GM20000 (cell line): ENCODE data around the gene PRR19.

Experiments used
- DNase-seq: peaks from one replicate; pipeline ENCODE4 v3.0.0; 2012; ENCODE audit warnings: low spot score
- CTCF ChIP-seq: IDR thresholded peaks from 2 replicates; pipeline ENCODE4 v1.5.1; 2012; ENCODE audit warnings: mild to moderate bottlenecking, control low read depth; ENCODE audit errors: extremely low read depth, missing control alignments

Gene PRR19

DNA sequence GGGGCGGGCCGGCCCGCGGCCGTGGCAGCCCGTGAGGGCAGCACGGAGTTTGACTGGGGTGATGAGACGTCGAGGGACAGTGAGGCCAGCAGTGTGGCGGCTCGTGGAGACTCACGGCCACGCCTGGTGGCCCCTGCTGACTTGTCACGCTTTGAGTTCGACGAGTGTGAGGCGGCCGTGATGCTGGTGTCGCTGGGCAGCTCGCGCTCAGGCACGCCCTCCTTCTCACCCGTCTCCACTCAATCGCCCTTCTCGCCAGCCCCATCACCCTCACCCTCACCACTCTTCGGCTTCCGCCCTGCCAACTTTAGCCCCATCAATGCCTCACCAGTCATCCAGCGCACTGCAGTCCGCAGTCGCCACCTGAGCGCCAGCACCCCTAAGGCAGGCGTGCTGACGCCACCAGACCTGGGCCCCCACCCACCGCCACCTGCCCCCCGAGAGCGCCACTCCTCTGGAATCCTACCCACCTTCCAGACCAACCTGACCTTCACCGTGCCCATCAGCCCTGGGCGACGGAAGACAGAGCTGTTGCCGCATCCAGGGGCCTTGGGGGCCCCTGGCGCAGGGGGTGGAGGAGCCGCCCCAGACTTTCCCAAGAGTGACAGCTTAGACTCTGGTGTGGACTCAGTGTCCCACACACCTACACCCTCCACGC lies 28.4 kb upstream of the PRR19 start:
- TF ChIP-seq CTCF, result no peak
- no peak for DNase-seq

GRCh38 chr19:42274065-42274682 lies 27.8 kb upstream of the PRR19 start:
- no peak for DNase-seq
- TF ChIP-seq CTCF, result no peak

GRCh38 chr19:42275103-42275502 lies 26.8 kb upstream of the PRR19 start:
- no peak for TF ChIP-seq CTCF
- no peak for DNase-seq

GRCh38 chr19:42275517-42275916 lies 26.4 kb upstream of the PRR19 start:
- no peak for TF ChIP-seq CTCF
- no peak for DNase-seq

GRCh38 chr19:42276284-42276683 lies 25.6 kb upstream of the PRR19 start:
- no peak for TF ChIP-seq CTCF
- no peak for DNase-seq

- DNase-seq, result no peak
- TF ChIP-seq CTCF, result no peak
Observed at GRCh38 chr19:42276821-42277220, 25.1 kb upstream of the PRR19 start.

GRCh38 chr19:42277821-42278451 lies 24.0 kb upstream of the PRR19 start:
- TF ChIP-seq CTCF, result no peak
- no peak for DNase-seq
